H1 (cell line): ENCODE results near the gene GDPD4. TPM values are rescaled to one million over a fixed set of nuclear protein-coding genes. Genes with fewer than 3 reads are reported as not detected.

Source experiments
- CTCF ChIA-PET: fragments of 300-600 bp; sonication (Branson Sonifier 250); formaldehyde crosslinking; loops from one replicate; lab custom pipeline; 2021; ENCODE audit not compliant: partially characterized antibody; lab: Charles Lee
- POLR2A ChIA-PET: fragments of 300-600 bp; sonication (Branson Sonifier 250); formaldehyde crosslinking; loops from one replicate; lab custom pipeline; 2021; ENCODE audit warnings: inconsistent platforms; ENCODE audit not compliant: partially characterized antibody; lab: Charles Lee
- DNase-seq, 2 experiments: peaks; one replicate each; pipeline versions ENCODE4 v3.0.0 to v3.0.0-alpha.2; 2010 to 2022; ENCODE audit warnings: low spot score in 2 of 2, low read depth in 1 of 2, mixed read lengths in 1 of 2
- FAIRE-seq: peaks from 2 replicates; lab custom pipeline; 2011; peaks lifted over from hg19 to GRCh38; lab: Jason Lieb, UNC
- H2AFZ ChIP-seq: 2 replicates; pipeline ENCODE4 v1.8.1; 2012; ENCODE audit warnings: low read length, inconsistent platforms
- H2AK5ac ChIP-seq: 2 replicates; pipeline ENCODE4 v1.6.1; 2013; ENCODE audit warnings: low read depth, low read length
- H2BK120ac ChIP-seq: replicated peaks from 2 replicates; pipeline ENCODE3; 2013; ENCODE audit warnings: low read depth, low read length, inconsistent platforms
- H2BK12ac ChIP-seq: 2 replicates; pipeline ENCODE4 v1.6.1; 2013; ENCODE audit warnings: low read depth, low read length
- H2BK15ac ChIP-seq: 2 replicates; pipeline ENCODE4 v1.6.1; 2013; ENCODE audit warnings: low read length
- H2BK20ac ChIP-seq: 2 replicates; pipeline ENCODE4 v1.6.1; 2013; ENCODE audit warnings: low read length
- H2BK5ac ChIP-seq: 2 replicates; pipeline ENCODE4 v1.6.1; 2013; ENCODE audit warnings: low read depth, low read length
- H3K14ac ChIP-seq: 2 replicates; pipeline ENCODE4 v1.6.1; 2013; ENCODE audit warnings: inconsistent platforms; ENCODE audit not compliant: insufficient read length
- H3K18ac ChIP-seq: 2 replicates; pipeline ENCODE4 v1.6.1; 2013; ENCODE audit warnings: low read length; ENCODE audit errors: extremely low read depth
- H3K23ac ChIP-seq: 2 replicates; pipeline ENCODE4 v1.6.1; 2013; ENCODE audit warnings: inconsistent platforms; ENCODE audit not compliant: insufficient read length
- H3K23me2 ChIP-seq: 2 replicates; pipeline ENCODE4 v1.6.1; 2013; ENCODE audit warnings: low read depth, low read length
- H3K27ac ChIP-seq: 2 replicates; pipeline ENCODE4 v1.6.1; 2011; ENCODE audit warnings: low read depth, low read length, inconsistent platforms
- H3K27me3 ChIP-seq, 4 experiments: replicated peaks in 1 of 4; 1 replicate in 1 of 4; 2 replicates in 3 of 4; pipeline versions ENCODE4 v1.6.1 to v1.8.1; 2011 to 2013; ENCODE audit warnings: low read length in 3 of 4, mild to moderate bottlenecking in 3 of 4, inconsistent platforms in 2 of 4, mixed read lengths in 2 of 4, moderate library complexity in 1 of 4; ENCODE audit not compliant: control insufficient read depth in 3 of 4, insufficient read depth in 3 of 4; ENCODE audit errors: extremely low read depth in 1 of 4
- H3K36me3 ChIP-seq, 4 experiments: 2 replicates each; pipeline versions ENCODE4 v1.6.1 to v1.8.1; 2011 to 2013; ENCODE audit warnings: mild to moderate bottlenecking in 4 of 4, low read length in 3 of 4, moderate library complexity in 2 of 4, control low read depth in 1 of 4, inconsistent platforms in 1 of 4; ENCODE audit not compliant: insufficient read depth in 4 of 4, control insufficient read depth in 2 of 4
- H3K4ac ChIP-seq: replicated peaks from 2 replicates; pipeline ENCODE3; 2013; ENCODE audit warnings: low read length, low read depth, mixed read lengths, inconsistent platforms; ENCODE audit not compliant: insufficient read length
- H3K4me1 ChIP-seq, 4 experiments: replicated peaks in 1 of 4; 1 replicate in 1 of 4; 2 replicates in 3 of 4; pipeline versions ENCODE4 v1.6.1 to v1.8.1; 2011 to 2013; ENCODE audit warnings: low read length in 3 of 4, inconsistent platforms in 2 of 4, mixed read lengths in 1 of 4; ENCODE audit not compliant: insufficient read depth in 4 of 4, control insufficient read depth in 3 of 4
- H3K4me2 ChIP-seq, 2 experiments: 2 replicates each; pipeline versions ENCODE4 v1.6.1 to v1.8.1; 2011 to 2013; ENCODE audit warnings: low read depth in 2 of 2, low read length in 2 of 2, control low read depth in 1 of 2, inconsistent platforms in 1 of 2, mild to moderate bottlenecking in 1 of 2; ENCODE audit not compliant: insufficient read depth in 1 of 2
- H3K4me3 ChIP-seq, 4 experiments: fragments of 200-600, 300-600 bp in 1 of 4; sonication (generic), shearing (Covaris generic), sonication (Bioruptor Twin) in 1 of 4; 2 replicates each; pipeline versions ENCODE4 v1.5.1 to v1.8.1; 2011 to 2016; ENCODE audit warnings: low read length in 4 of 4, low read depth in 3 of 4, control low read depth in 2 of 4, inconsistent platforms in 2 of 4, mild to moderate bottlenecking in 2 of 4, mixed read lengths in 1 of 4, moderate library complexity in 1 of 4; ENCODE audit not compliant: insufficient read depth in 2 of 4; ENCODE audit errors: extremely low read depth in 1 of 4
- H3K56ac ChIP-seq: replicated peaks from 2 replicates; pipeline ENCODE3; 2013; ENCODE audit warnings: low read depth, mild to moderate bottlenecking, mixed read lengths, low read length, inconsistent platforms; ENCODE audit not compliant: insufficient read length
- H3K79me1 ChIP-seq: 2 replicates; pipeline ENCODE4 v1.6.1; 2013; ENCODE audit warnings: low read depth, low read length, control low read depth
- H3K79me2 ChIP-seq, 2 experiments: 2 replicates each; pipeline versions ENCODE4 v1.6.1 to v1.8.1; 2012 to 2013; ENCODE audit warnings: low read length in 2 of 2, mild to moderate bottlenecking in 2 of 2, inconsistent platforms in 1 of 2; ENCODE audit not compliant: insufficient read depth in 2 of 2, control insufficient read depth in 1 of 2
- H3K9ac ChIP-seq, 4 experiments: replicated peaks in 1 of 4; 1 replicate in 1 of 4; 2 replicates in 3 of 4; pipeline versions ENCODE4 v1.6.1 to v1.8.1; 2011 to 2013; ENCODE audit warnings: low read depth in 3 of 4, low read length in 3 of 4, control low read depth in 2 of 4, mild to moderate bottlenecking in 2 of 4, moderate library complexity in 2 of 4, inconsistent platforms in 1 of 4; ENCODE audit errors: extremely low read depth in 1 of 4
- H3K9me3 ChIP-seq, 2 experiments: 2 replicates each; pipeline versions ENCODE4 v1.6.1 to v1.8.1; 2012 to 2013; ENCODE audit warnings: mild to moderate bottlenecking in 2 of 2, moderate library complexity in 2 of 2, control low read depth in 1 of 2, inconsistent platforms in 1 of 2, low read depth in 1 of 2, low read length in 1 of 2, mixed read lengths in 1 of 2; ENCODE audit not compliant: insufficient read depth in 2 of 2
- H4K20me1 ChIP-seq, 2 experiments: replicated peaks in 1 of 2; 2 replicates each; pipeline versions ENCODE3 to v1.8.1; 2011 to 2013; ENCODE audit warnings: inconsistent platforms in 2 of 2, low read length in 2 of 2, mild to moderate bottlenecking in 1 of 2; ENCODE audit not compliant: insufficient read depth in 2 of 2, control insufficient read depth in 1 of 2
- H4K5ac ChIP-seq: 2 replicates; pipeline ENCODE4 v1.6.1; 2013; ENCODE audit warnings: low read length, low read depth, mixed read lengths, inconsistent platforms; ENCODE audit not compliant: insufficient read length
- H4K8ac ChIP-seq: 2 replicates; pipeline ENCODE4 v1.8.0; 2013; ENCODE audit warnings: mild to moderate bottlenecking, moderate library complexity, low read length, inconsistent platforms; ENCODE audit not compliant: insufficient read depth; ENCODE audit errors: extremely low read depth
- H4K91ac ChIP-seq: replicated peaks from 2 replicates; pipeline ENCODE3; 2013; ENCODE audit warnings: low read length, mixed read lengths, inconsistent platforms; ENCODE audit not compliant: insufficient read length
- CHD1 ChIP-seq: IDR thresholded peaks from 2 replicates; pipeline ENCODE4 v1.6.1; 2012; ENCODE audit warnings: low read depth, low read length, improper control_type of control experiment
- GABPA ChIP-seq: IDR thresholded peaks from 2 replicates; pipeline ENCODE4 v1.6.1; 2011; ENCODE audit warnings: mild to moderate bottlenecking, low read length, moderate library complexity, borderline replicate concordance; ENCODE audit not compliant: insufficient read depth
- WGBS, 2 experiments: shearing (Covaris generic) in 1 of 2; methylation state at CpG; one replicate each; pipeline versions ENCODE4 v1.1.6 to v1.1.7; 2013 to 2015; ENCODE audit warnings: low lambda C conversion rate in 2 of 2, mixed read lengths in 2 of 2, inconsistent platforms in 1 of 2, low coverage in 1 of 2, missing lambda C conversion rate in 1 of 2; ENCODE audit not compliant: insufficient replicate concordance in 2 of 2, insufficient coverage in 1 of 2, insufficient read length in 1 of 2; ENCODE audit errors: extremely low coverage in 1 of 2, missing lambda C conversion rate in 1 of 2; 5-methylcytosine and 5-hydroxymethylcytosine counted together
- polyA plus RNA-seq, 7 experiments: library from polyadenylated mRNA; depleted of rRNA in 3 of 7; stranded (reverse) in 5 of 7; unstranded in 2 of 7; fragments of >200 nt in 5 of 7; fragments of 200-250 nt in 2 of 7; gene quantifications; 1 replicate in 5 of 7; 2 replicates in 1 of 7; 4 replicates in 1 of 7; pipeline versions ENCODE4 v1.2.1 to v1.2.3, GENCODE V29; 2011 to 2013; ENCODE audit warnings: missing spikeins in 2 of 7, mixed read lengths in 2 of 7
- total RNA-seq: library from RNA; stranded (reverse); fragmentation: NEBNext Ultra II Directional; extraction: Animal tissue kit (Norgen Biotek cat#: 25700); gene quantifications from 2 replicates; pipeline ENCODE4 v1.2.1, GENCODE V29; 2021

The GDPD4 gene
- total and polyA plus RNA-seq, 2 of the 8 experiments (the other 6 are each of a cell fraction or from before 2014, with no cell fraction given): not detected

DNA sequence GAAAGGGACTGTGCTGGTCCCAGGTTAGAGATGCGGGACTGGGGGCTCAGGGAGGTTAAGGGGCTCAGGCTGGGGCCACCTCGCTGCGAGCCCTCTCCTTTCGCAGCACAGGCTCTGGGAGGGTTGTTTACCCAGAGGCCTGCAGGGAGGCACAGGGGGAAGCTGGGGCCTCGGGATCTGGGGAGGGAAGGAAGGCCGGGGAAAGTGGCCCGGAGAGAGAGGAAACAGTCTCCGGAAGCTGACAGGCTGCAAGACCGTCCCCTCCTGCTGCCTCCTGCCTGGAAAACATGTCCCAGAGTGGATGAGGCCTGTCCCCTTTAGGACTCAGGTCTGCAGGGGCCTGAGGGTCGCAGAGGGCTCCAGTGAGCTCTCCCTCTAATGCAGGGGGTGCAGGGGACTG is 128.0 kb downstream of the GDPD4 start:
- FAIRE-seq (no peak), DNase-seq (no peak)
- no peak overlapping the region for H2BK120ac ChIP-seq
- no peak overlapping the region for H2AFZ ChIP-seq
- no peaks in the 10 kb centered on the region for H4K20me1 ChIP-seq
- peaks cover 22 to 60% (median 34%) of the 10 kb centered on the region in 4 experiments for H3K4me1 ChIP-seq
- H3K9ac ChIP-seq: no peak overlapping the region
- H3K27ac ChIP-seq: no peak overlapping the region
- H2BK20ac ChIP-seq: peak overlapping the region; percentile 88
- no peaks in the 10 kb centered on the region for H3K79me1 ChIP-seq
- no peak overlapping the region; the same call in 1 of the 2 replicates for H2BK15ac ChIP-seq
- H2BK5ac ChIP-seq: peak overlapping the region; percentile 12; the same call in 1 of the 2 replicates
- POLR2A ChIA-PET: interaction anchor here (0.9 to 3.8 kb wide), 8 partner anchors 9 to 66 kb away, joined by 3 to 14 read pairs (median 3); no protein-coding TSS in a partner anchor
- H3K23ac ChIP-seq: no peak overlapping the region
- no peaks in the 10 kb centered on the region for H3K79me2 ChIP-seq
- no peaks in the 10 kb centered on the region for H3K9me3 ChIP-seq
- 83% methylated on average over 8 of the region's 10 CpGs; no CpG with 5 or more reads in 1 of the 2 experiments for WGBS, 2 experiments
- no peak overlapping the region for H3K4me2 ChIP-seq
- no peak overlapping the region for H3K4me3 ChIP-seq
- no peak overlapping the region for H2AK5ac ChIP-seq
- H3K36me3 ChIP-seq: no peaks in the 10 kb centered on the region
- H2BK12ac ChIP-seq: no peak overlapping the region
- H3K4ac ChIP-seq: no peak overlapping the region
- H4K8ac ChIP-seq: peak overlapping the region; percentile 18; the same call in 1 of the 2 replicates
- peaks cover 4% of the 10 kb centered on the region; the same call in 1 of the 2 replicates for H3K23me2 ChIP-seq
- peak overlapping the region; percentile 29 for H4K91ac ChIP-seq
- no peak overlapping the region for H4K5ac ChIP-seq
- H3K18ac ChIP-seq: peak overlapping the region; percentile 38; the same call in 1 of the 2 replicates
- no peak overlapping the region for H3K56ac ChIP-seq
- CTCF ChIA-PET: interaction anchor here (0.9 to 15.1 kb wide), 13 partner anchors 8 to 305 kb away, joined by 3 to 187 read pairs (median 6); partner anchors contain the start of gene MYO7A
- peaks cover 0 to 3% (median 0%) of the 10 kb centered on the region in 4 experiments; a peak in 1 of 7 replicates for H3K27me3 ChIP-seq
- no peak overlapping the region for H3K14ac ChIP-seq
- TF ChIP-seq CHD1 (no peak), GABPA (no peak)
